Measurements from ENCODE around the gene FBXW11.
"Not testable (repeated sequence)": the region's sequence is repeated elsewhere in the genome, so short reads cannot be mapped to it uniquely, and the experiment has no call there.

Gene FBXW11

GRCh38 chr5:172028167-172028566, 21.7 kb upstream of the FBXW11 start:
- DNase-seq (ENCODE audit: low read depth), result no peak
- no peak overlapping the region for H3K4me3 ChIP-seq (ENCODE audit: low read depth, low read length)

DNA sequence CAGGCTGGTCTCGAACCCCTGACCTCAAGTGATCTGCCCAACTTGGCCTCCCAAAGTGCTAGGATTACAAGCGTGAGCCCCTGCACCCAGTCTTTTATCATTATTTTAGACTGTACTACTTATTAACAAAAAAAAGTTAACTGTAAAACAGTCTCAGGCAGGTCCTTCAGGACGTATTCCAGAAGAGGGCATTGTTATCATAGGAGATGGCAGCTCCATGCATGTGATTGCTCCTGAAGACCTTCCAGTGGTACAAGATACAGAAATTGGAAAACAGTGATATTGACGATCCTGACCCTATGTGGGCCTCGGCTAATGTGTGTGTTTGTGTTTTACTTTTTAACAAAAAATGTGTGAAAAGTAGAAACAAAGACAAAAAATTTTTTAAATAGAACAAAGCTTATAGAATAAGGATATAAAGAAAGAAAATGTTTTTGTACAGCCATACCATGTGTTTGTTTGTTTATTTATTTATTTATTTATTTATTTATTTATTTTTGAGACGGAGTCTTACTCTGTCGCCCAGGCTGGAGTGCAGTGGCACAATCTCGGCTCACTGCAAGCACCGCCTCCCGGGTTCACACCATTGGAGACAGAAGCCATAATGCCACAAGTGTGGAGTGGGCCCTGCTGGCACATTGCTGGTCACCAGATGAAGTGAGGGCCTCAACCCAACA, 13.8 kb upstream of the FBXW11 start:
- H3K4me3 ChIP-seq (ENCODE audit: low read depth, low read length); DNase-seq (ENCODE audit: low read depth): not testable (repeated sequence)

GRCh38 chr5:172015346-172015745, 8.9 kb upstream of the FBXW11 start:
- no peak overlapping the region for H3K4me3 ChIP-seq (ENCODE audit: low read depth, low read length)
- DNase-seq (ENCODE audit: low read depth), result no peak

GRCh38 chr5:172010278-172010677, 3.8 kb upstream of the FBXW11 start:
- DNase-seq (ENCODE audit: low read depth), result no peak
- no peak overlapping the region for H3K4me3 ChIP-seq (ENCODE audit: low read depth, low read length)

DNA sequence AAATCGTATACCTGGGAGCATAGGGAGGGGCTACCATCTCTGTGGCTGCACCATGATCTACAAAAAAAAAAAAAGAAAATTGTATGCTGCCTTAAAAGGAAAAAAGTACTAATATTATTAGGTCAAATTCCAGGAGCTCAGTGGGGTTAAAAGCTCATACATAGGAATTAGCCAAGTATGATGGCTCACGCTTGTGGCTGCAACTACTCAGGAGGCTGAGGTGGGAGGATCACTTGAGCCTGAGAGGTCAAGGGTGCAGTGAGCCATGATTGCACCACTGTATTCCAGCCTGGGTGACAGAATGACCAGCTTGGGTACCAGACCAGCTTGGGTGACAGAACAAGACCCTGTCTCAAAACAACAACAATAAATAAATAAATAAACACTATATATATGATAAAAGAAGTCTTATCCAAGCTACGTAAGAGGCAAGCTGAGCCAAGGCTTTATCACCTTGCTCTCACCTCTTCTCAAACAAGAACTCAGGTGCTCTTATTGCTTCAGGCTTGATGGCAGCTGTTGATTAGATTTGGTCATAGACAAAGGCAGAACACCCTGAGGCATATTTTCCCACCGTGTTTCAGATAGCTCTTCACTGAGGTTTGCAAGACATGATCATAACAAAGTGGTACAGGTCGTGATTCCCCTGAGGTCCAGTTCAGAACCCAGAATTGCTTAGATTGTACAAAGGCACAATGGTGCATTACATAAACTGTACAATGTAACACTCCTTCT, 3.3 kb upstream of the FBXW11 start:
- H3K4me3 ChIP-seq (ENCODE audit: low read depth, low read length), result no peak overlapping the region
- no peak for DNase-seq (ENCODE audit: low read depth)

DNA sequence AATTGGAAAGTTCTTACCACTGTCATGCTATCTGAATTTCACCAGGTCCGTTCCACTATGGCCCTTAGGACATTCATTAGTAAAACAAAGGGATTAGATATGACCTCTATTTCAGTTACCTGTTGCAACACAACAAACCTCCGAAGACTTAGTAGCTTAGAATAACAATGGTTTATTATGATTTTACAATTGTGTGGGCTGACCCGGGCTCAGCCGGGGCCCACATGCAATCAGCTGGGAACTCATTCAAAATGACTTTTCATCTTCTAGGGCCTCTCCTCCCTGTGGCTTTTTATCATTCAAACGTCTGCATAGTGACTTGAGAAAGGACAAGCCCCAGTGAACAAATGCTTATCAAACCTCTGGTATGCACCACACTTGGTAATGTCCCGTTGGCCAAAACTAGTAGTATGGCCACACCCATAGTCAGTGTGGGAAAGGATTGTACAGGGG, 2.3 kb upstream of the FBXW11 start:
- no peak overlapping the region for H3K4me3 ChIP-seq (ENCODE audit: low read depth, low read length)
- no peak for DNase-seq (ENCODE audit: low read depth)

DNA sequence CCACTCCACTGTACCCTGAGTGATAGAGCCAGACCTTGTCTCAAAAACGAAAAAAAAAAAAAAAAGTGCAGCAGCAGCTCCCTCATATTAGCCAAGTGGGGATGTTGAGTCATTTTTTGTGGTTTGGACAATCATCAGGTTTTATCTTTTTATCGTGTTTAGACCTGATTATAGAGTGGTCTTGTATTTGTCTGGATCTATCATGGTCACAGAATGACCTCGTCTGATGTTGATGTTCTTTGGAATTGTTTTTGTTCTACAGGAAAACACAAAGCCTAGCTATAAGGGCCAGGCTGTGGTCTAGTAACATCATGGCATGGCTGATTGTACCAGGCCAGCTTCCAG, 1.6 kb upstream of the FBXW11 start:
- H3K4me3 ChIP-seq (ENCODE audit: low read depth, low read length), result no peak overlapping the region
- DNase-seq (ENCODE audit: low read depth), result no peak

DNA sequence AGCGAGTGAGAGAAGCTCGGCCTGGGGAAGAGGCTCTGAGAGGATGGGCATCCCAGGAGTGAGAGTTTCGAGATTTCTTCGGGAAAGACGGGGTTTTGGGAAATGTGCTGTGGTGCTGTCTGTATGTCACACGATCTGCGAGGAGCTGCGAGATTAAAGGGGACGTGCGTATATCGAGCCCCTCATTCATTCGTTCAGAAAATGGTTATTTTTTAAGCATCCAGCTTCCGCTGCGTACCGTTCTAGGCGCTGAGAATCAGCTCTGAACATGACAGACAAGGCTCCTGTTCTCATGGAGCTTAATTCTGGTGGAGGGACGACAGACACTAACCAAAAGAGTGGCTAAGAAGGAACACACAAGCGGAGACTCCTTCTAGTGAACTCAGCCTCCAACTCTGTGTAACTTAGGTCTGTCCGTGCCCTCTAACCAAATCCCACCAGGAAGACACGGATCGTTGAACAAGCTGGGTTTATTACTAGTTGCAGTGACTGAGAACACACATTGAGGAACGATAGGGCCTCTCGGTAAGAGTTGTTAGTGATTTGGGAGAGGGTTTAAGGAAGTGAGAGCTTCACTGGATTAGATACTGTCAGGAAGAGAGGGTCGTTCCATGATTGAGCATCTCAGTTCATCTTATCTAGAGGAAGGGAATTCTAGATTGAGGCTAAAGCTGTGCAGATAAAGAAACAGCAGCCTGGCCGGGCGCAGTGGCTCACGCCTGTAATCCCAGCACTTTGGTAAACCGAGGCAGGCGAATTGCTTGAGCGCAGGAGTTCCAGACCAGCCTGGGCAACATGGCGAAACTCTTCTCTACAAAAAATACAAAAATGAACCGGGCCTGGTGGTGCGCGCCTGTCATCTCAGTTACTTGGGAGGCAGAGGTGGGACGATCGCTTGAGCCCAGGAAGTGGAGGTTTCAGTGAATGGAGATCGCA, 1.0 kb upstream of the FBXW11 start:
- peak overlapping the region; percentile 91 for H3K4me3 ChIP-seq (ENCODE audit: low read depth, low read length)
- DNase-seq (ENCODE audit: low read depth), result no peak

GRCh38 chr5:172005708-172006320, 624 bp downstream of the FBXW11 start:
- DNase-seq (ENCODE audit: low read depth), result no peak
- peak overlapping the region; percentile 91 for H3K4me3 ChIP-seq (ENCODE audit: low read depth, low read length)

GRCh38 chr5:172004824-172005237, 1.6 kb downstream of the FBXW11 start:
- no peak for DNase-seq (ENCODE audit: low read depth)

GRCh38 chr5:172003746-172004145, 2.7 kb downstream of the FBXW11 start:
- H3K4me3 ChIP-seq (ENCODE audit: low read depth, low read length), result no peak overlapping the region
- DNase-seq (ENCODE audit: low read depth), result no peak

More at GRCh38 chr5:172004824-172005237, 1.6 kb downstream of the FBXW11 start:
- peak overlapping the region; percentile 91 for H3K4me3 ChIP-seq (ENCODE audit: low read depth, low read length)

GRCh38 chr5:172002840-172003512, 3.5 kb downstream of the FBXW11 start:
- DNase-seq (ENCODE audit: low read depth), result no peak
- H3K4me3 ChIP-seq (ENCODE audit: low read depth, low read length), result no peak overlapping the region

- no peak for DNase-seq (ENCODE audit: low read depth)
Observed at GRCh38 chr5:172002310-172002709, 4.1 kb downstream of the FBXW11 start.

DNA sequence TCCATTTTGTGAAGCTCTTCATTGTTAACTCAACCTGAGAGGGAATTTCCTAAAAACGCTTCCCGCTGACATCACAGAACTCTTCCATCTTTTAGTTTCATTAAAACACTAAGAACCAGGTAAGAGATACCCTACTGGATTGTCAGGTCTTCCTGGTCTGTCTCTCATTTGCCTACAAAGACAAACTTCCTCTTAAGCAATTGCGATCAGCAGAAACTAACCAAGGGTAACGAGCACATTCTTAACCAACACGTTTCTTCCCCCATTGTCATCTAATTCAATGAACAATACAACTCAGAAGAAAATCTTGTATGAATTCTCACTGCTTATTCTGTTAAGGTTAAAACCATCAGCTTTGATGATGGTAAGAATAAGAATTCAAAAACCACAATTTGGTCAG, 6.6 kb downstream of the FBXW11 start:
- no peak for DNase-seq (ENCODE audit: low read depth)
- H3K4me3 ChIP-seq (ENCODE audit: low read depth, low read length), result no peak overlapping the region

More at GRCh38 chr5:172002310-172002709, 4.1 kb downstream of the FBXW11 start:
- H3K4me3 ChIP-seq (ENCODE audit: low read depth, low read length), result no peak overlapping the region

DNA sequence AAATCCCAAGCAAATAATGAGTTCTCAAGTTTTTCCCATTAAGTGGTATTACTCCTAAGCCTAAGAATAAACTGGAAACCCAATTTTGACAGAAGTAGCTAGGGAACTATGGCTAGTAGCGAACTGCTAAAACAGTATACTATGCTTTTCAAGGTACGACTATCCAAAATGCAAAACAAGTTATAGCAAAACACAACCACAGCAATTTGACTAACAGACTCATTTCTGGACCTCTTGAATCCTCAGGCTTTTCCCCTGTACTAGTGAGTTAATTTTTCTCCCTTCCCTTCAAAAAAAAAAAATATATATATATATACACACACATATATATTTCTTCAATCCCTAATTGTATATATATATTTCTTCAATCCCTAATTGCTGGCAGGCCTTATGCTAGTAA, 7.3 kb downstream of the FBXW11 start:
- no peak overlapping the region for H3K4me3 ChIP-seq (ENCODE audit: low read depth, low read length)
- no peak for DNase-seq (ENCODE audit: low read depth)

- no peak for DNase-seq (ENCODE audit: low read depth)
- no peak overlapping the region for H3K4me3 ChIP-seq (ENCODE audit: low read depth, low read length)
Observed at GRCh38 chr5:171997011-171997410, 9.4 kb downstream of the FBXW11 start.

DNA sequence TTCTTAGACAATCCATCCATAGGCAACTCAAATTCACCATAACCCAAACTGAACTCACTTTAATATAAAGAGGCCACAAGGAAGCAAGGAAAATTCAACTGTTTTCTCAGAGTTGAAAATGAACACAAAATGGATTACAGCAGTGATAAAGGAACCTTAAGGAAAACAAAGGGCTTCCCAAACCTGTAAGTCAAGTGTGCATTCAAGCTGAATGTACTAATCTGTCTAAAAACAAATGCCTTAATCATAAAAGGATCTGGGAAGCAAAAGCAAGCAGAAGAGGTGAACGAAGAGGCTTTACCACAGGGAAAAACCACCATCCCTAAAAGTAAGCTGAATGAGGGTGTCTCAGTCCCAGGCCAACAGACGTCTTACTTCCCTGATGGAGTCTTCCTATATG, 13.6 kb downstream of the FBXW11 start:
- H3K4me3 ChIP-seq (ENCODE audit: low read depth, low read length), result no peak overlapping the region
- no peak for DNase-seq (ENCODE audit: low read depth)

DNA sequence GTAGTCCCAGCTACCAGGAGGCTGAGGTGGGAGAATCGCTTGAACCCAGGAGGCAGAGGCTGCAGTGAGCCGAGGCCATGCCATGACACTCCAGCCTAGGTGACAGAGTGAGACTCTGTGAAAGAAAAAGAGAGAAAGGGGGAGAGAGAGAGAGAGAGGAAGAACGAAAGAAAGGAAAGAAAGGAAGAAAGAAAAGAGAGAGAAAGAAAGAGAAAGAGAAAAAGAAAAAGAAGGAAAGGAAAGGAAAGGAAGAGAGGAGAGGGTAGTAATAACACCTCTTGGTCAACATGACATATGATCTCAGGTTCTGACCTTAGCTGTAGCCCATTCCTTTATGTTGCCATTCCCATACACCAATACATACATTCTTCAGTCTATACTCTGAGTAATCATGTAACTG, 14.1 kb downstream of the FBXW11 start:
- no peak for DNase-seq (ENCODE audit: low read depth)
- no peak overlapping the region for H3K4me3 ChIP-seq (ENCODE audit: low read depth, low read length)

DNA sequence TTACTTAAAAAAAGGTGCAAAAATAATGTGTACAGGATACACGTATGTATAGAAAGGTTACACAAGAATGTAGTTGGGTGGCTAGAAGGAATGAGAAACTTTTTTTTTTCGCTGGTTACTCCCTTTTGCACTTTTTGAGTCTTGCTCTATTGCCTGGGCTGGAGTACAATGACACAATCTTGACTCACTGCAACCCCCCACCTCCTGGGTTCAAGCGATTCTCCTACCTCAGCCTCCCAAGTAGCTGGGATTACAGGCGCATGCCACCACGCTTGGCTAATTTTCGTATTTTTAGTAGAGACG, 15.8 kb downstream of the FBXW11 start:
- no peak overlapping the region for H3K4me3 ChIP-seq (ENCODE audit: low read depth, low read length)
- DNase-seq (ENCODE audit: low read depth), result no peak
